HUES48 (cell line): ENCODE data around the gene ADAMTSL1.

Experiments used
- H3K27ac ChIP-seq: one replicate; pipeline ENCODE4 v1.7.0; 2013; ENCODE audit warnings: low read depth, low read length, inconsistent platforms
- H3K27me3 ChIP-seq: 2 replicates; pipeline ENCODE4 v1.6.1; 2013; ENCODE audit warnings: mild to moderate bottlenecking, low read length; ENCODE audit not compliant: control insufficient read depth, insufficient read depth
- H3K36me3 ChIP-seq: 2 replicates; pipeline ENCODE4 v1.6.1; 2013; ENCODE audit warnings: low read length; ENCODE audit not compliant: control insufficient read depth, insufficient read depth
- H3K4me1 ChIP-seq: 2 replicates; pipeline ENCODE4 v1.6.1; 2013; ENCODE audit warnings: mild to moderate bottlenecking, low read length; ENCODE audit not compliant: control insufficient read depth, insufficient read depth
- H3K4me3 ChIP-seq: 2 replicates; pipeline ENCODE4 v1.5.1; 2013; ENCODE audit warnings: mild to moderate bottlenecking, low read depth, low read length
- H3K9ac ChIP-seq: 2 replicates; pipeline ENCODE4 v1.6.1; 2013; ENCODE audit warnings: mild to moderate bottlenecking, low read depth, low read length, moderate library complexity
- H3K9me3 ChIP-seq: 2 replicates; pipeline ENCODE4 v1.6.1; 2013; ENCODE audit warnings: low read length; ENCODE audit not compliant: control insufficient read depth, insufficient read depth

The ADAMTSL1 gene

GRCh38 chr9:18741359-18741758 is 267.4 kb downstream of the ADAMTSL1 start:
- no peak overlapping the region for H3K27ac ChIP-seq
- H3K27me3 ChIP-seq = no peaks in the 10 kb centered on the region
- no peaks in the 10 kb centered on the region for H3K9me3 ChIP-seq
- no peak overlapping the region for H3K9ac ChIP-seq
- H3K4me1 ChIP-seq = peaks cover 7% of the 10 kb centered on the region; the same call in 1 of the 2 replicates
- H3K36me3 ChIP-seq = no peaks in the 10 kb centered on the region
- no peak overlapping the region for H3K4me3 ChIP-seq

GRCh38 chr9:18741945-18742344 is 268.0 kb downstream of the ADAMTSL1 start:
- H3K36me3 ChIP-seq = no peaks in the 10 kb centered on the region
- no peak overlapping the region for H3K4me3 ChIP-seq
- H3K27ac ChIP-seq = no peak overlapping the region
- H3K27me3 ChIP-seq = no peaks in the 10 kb centered on the region
- peaks cover 7% of the 10 kb centered on the region; the same call in 1 of the 2 replicates for H3K4me1 ChIP-seq
- no peak overlapping the region for H3K9ac ChIP-seq
- H3K9me3 ChIP-seq = no peaks in the 10 kb centered on the region

GRCh38 chr9:18743421-18743820 is 269.5 kb downstream of the ADAMTSL1 start:
- Histone ChIP-seq H3K27me3 (no peaks in the 10 kb centered on the region), H3K36me3 (no peaks in the 10 kb centered on the region), H3K27ac (no peak overlapping the region), H3K4me1 (peaks cover 7% of the 10 kb centered on the region; the same call in 1 of the 2 replicates), H3K9ac (no peak overlapping the region), H3K4me3 (no peak overlapping the region), H3K9me3 (no peaks in the 10 kb centered on the region)

GRCh38 chr9:18743971-18744370 is 270.0 kb downstream of the ADAMTSL1 start:
- Histone ChIP-seq H3K27ac (no peak overlapping the region), H3K4me3 (no peak overlapping the region), H3K9me3 (no peaks in the 10 kb centered on the region), H3K4me1 (peaks cover 7% of the 10 kb centered on the region; the same call in 1 of the 2 replicates), H3K27me3 (no peaks in the 10 kb centered on the region), H3K36me3 (no peaks in the 10 kb centered on the region), H3K9ac (no peak overlapping the region)

- Histone ChIP-seq H3K27me3 (no peaks in the 10 kb centered on the region), H3K36me3 (no peaks in the 10 kb centered on the region), H3K27ac (no peak overlapping the region), H3K9ac (no peak overlapping the region), H3K4me3 (no peak overlapping the region), H3K9me3 (no peaks in the 10 kb centered on the region), H3K4me1 (peaks cover 7% of the 10 kb centered on the region; the same call in 1 of the 2 replicates)
Measured at GRCh38 chr9:18745710-18746109, 271.8 kb downstream of the ADAMTSL1 start.

- Histone ChIP-seq H3K4me3 (no peak overlapping the region), H3K9me3 (no peaks in the 10 kb centered on the region)
Measured at GRCh38 chr9:18746631-18747030, 272.7 kb downstream of the ADAMTSL1 start.

GRCh38 chr9:18747595-18747994 is 273.6 kb downstream of the ADAMTSL1 start:
- no peak overlapping the region for H3K27ac ChIP-seq
- H3K4me1 ChIP-seq = no peaks in the 10 kb centered on the region
- no peaks in the 10 kb centered on the region for H3K9me3 ChIP-seq
- H3K27me3 ChIP-seq = no peaks in the 10 kb centered on the region
- no peaks in the 10 kb centered on the region for H3K36me3 ChIP-seq
- H3K9ac ChIP-seq = no peak overlapping the region
- no peak overlapping the region for H3K4me3 ChIP-seq

More at GRCh38 chr9:18746631-18747030, 272.7 kb downstream of the ADAMTSL1 start:
- Histone ChIP-seq H3K27me3 (no peaks in the 10 kb centered on the region), H3K36me3 (no peaks in the 10 kb centered on the region), H3K4me1 (peaks cover 6% of the 10 kb centered on the region; the same call in 1 of the 2 replicates), H3K27ac (no peak overlapping the region), H3K9ac (no peak overlapping the region)

GRCh38 chr9:18748251-18748701 is 274.3 kb downstream of the ADAMTSL1 start:
- Histone ChIP-seq H3K4me3 (no peak overlapping the region), H3K4me1 (no peaks in the 10 kb centered on the region), H3K9me3 (no peaks in the 10 kb centered on the region), H3K27ac (no peak overlapping the region), H3K27me3 (no peaks in the 10 kb centered on the region), H3K9ac (no peak overlapping the region), H3K36me3 (no peaks in the 10 kb centered on the region)

DNA sequence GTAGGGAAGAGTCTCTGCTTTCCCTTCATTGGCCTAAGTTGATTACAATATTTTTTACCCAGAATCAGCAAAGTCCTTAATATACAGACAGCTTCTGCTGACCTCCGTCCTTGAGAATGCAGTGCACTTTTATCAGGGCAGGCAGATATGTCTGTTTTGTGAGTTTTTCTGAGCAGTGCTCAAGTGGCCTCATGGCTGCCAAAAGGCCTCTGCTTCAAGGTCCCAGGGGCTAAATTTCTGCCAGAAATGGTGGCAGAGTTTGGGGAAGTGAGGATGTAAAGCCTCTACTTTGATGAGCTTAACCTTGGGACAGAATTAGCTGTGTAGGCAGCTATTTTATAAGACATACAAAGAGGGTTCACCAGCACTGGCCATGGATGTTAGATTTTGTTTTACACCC is 275.8 kb downstream of the ADAMTSL1 start:
- no peak overlapping the region for H3K4me3 ChIP-seq
- H3K36me3 ChIP-seq = no peaks in the 10 kb centered on the region
- H3K9ac ChIP-seq = no peak overlapping the region
- H3K9me3 ChIP-seq = no peaks in the 10 kb centered on the region
- H3K4me1 ChIP-seq = no peaks in the 10 kb centered on the region
- no peak overlapping the region for H3K27ac ChIP-seq
- H3K27me3 ChIP-seq = no peaks in the 10 kb centered on the region

- no peak overlapping the region for H3K9ac ChIP-seq
- no peak overlapping the region for H3K4me3 ChIP-seq
- H3K9me3 ChIP-seq = no peaks in the 10 kb centered on the region
- H3K4me1 ChIP-seq = no peaks in the 10 kb centered on the region
- H3K27me3 ChIP-seq = no peaks in the 10 kb centered on the region
- no peaks in the 10 kb centered on the region for H3K36me3 ChIP-seq
- no peak overlapping the region for H3K27ac ChIP-seq
Measured at GRCh38 chr9:18753904-18754303, 280.0 kb downstream of the ADAMTSL1 start.

DNA sequence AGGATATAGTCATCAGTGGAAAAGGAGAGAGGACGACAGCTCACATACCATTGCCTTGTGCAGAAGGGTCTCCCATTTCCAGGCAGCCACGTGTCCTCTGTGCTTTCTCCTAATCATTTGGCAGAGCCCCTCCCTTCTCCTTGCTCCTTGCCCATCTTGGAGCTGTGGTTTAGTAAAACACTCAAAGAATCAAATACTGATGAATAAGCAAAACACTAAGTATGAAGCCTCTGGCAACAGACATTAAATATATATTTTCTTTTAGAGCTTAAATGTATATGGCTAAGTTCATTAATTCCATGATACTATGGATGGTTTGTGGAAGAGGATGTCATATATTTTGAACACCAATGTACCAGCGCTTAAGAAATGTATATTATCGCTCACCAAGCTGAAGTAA is 280.6 kb downstream of the ADAMTSL1 start:
- Histone ChIP-seq H3K4me1 (no peaks in the 10 kb centered on the region), H3K9ac (no peak overlapping the region), H3K4me3 (no peak overlapping the region), H3K27ac (no peak overlapping the region), H3K27me3 (no peaks in the 10 kb centered on the region), H3K36me3 (no peaks in the 10 kb centered on the region), H3K9me3 (no peaks in the 10 kb centered on the region)

- Histone ChIP-seq H3K4me3 (no peak overlapping the region), H3K4me1 (no peaks in the 10 kb centered on the region), H3K9ac (no peak overlapping the region), H3K27ac (no peak overlapping the region), H3K36me3 (no peaks in the 10 kb centered on the region), H3K27me3 (no peaks in the 10 kb centered on the region), H3K9me3 (no peaks in the 10 kb centered on the region)
Measured at GRCh38 chr9:18755263-18755662, 281.3 kb downstream of the ADAMTSL1 start.
